ENCODE measurements around the gene SORBS1. TPM values are rescaled to one million over a fixed set of nuclear protein-coding genes. Genes with fewer than 3 reads are reported as not detected.

Gene SORBS1
- total RNA-seq, 2 experiments from 2014 or later, result 0.24 to 0.47 TPM

Other genes starting within 250 kb of the SORBS1 start
- 10 to 100 TPM; 62.3 to 63.9 TPM for gene ALDH18A1, start 95.3 kb upstream of the SORBS1 start, total RNA-seq
- 10 to 100 TPM; 19.5 to 20.4 TPM for gene TCTN3, start 132.6 kb upstream of the SORBS1 start, total RNA-seq
- gene ENTPD1, start 194.8 kb upstream of the SORBS1 start, total RNA-seq, result 10 to 100 TPM; 14.2 to 14.9 TPM